GM19043 (cell line): ENCODE measurements around the gene COL4A4.

Source experiments
- ATAC-seq: cut with Tn5 transposase; IDR thresholded peaks from one replicate; pipeline ENCODE4 v1.9.1; 2021; ENCODE audit warnings: low read depth; ENCODE audit not compliant: unreplicated experiment

COL4A4 gene

DNA sequence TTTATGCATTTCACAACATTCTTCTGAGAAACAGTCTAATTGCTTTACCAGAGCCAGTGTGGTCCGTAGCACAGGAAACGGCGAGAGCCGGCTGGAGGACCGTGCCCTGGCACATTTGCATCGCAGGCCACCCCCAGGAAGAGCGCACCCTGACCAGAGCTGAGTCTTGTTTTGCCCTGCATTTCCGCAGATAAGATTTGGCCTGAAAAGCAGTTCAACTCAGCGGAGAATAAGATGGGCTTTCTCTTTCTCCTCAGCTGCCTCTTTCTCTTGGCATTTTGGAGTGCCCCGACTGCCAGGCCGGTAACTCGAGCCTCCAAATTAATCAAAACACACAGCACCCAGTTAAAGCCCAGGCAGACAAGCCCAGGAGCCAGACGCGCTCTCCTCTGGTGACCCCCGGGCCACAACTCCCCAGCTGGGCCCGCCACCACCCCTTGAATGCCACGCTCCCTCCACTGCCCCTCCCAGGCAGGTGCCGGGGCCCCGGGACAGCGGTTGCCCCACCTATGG lies 464 bp downstream of the COL4A4 start:
- ATAC-seq = peak; percentile 58

DNA sequence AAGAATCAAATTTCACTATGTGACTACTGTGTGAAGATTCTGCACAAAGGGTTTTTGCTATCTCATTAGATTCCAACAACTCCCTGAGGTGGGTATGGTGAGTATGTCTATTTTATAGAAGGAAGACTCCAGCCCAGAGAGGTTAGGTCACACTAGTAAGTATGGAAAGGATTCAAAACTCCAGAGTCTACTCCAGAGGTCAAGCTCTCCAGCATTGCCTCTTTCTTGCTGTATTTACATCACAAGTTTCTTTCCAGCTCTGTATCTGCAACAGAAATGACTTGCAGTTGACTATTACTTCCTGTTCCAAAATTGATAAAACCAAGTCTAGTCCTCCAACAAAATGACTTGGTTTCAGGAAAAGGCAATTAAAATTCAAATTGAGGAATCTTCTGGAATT lies 2.1 kb downstream of the COL4A4 start:
- ATAC-seq = no peak

GRCh38 chr2:227160164-227160563 lies 3.8 kb downstream of the COL4A4 start:
- no peak for ATAC-seq

- no peak for ATAC-seq
Observed at GRCh38 chr2:227154986-227155774, 8.8 kb downstream of the COL4A4 start.

DNA sequence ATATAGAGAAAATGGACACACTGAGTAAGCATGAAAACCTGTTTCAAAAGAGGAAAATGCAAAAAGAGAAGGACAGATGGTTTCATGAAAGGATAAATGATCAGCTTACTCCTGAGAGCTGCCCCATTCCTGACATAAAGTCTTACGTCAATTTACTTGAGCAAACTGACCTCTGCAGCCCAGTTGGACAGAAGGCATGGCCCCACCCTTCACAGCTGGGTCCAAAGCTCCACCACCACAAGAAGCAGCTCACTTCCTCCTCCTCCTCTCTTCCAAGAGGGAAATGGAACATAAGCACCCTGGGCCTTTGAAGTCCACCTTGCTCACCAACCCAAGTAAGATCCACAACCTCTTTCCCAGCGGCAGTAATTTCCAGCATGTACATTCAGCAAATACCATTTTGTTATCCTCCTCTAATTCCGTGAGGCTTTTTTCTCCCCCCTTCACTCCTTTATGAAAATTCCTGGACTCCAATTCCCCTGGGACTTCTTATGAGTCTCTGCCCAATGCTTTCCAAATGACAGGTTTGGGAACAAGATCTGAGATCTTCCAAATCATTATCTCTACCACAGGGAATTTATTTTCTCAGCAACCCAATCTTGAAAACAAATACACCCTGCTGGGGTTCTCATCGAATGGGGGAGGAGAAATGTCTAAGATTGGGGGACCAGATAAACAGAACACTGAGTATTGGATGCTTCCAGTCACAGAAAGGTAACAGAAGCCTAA lies 10.1 kb downstream of the COL4A4 start:
- ATAC-seq = no peak

DNA sequence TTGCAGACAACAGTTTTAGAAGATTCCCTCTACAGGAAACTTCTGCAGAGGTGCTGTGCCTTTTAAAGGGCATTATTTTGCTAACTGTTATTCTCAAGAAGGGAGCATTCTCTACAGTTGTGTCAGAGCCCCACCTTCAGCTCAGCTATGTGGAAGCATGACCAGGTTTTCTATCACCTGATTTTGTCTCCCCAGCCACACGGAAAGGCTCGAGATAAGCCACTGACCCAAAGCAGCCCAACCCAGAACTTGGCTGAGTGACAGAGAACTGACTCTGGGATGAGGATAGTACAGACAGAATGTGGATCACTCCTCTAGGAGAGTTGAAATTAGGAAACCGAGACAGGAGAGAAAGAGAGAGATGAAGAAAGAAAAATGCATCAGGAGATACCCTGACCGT lies 10.7 kb downstream of the COL4A4 start:
- no peak for ATAC-seq

DNA sequence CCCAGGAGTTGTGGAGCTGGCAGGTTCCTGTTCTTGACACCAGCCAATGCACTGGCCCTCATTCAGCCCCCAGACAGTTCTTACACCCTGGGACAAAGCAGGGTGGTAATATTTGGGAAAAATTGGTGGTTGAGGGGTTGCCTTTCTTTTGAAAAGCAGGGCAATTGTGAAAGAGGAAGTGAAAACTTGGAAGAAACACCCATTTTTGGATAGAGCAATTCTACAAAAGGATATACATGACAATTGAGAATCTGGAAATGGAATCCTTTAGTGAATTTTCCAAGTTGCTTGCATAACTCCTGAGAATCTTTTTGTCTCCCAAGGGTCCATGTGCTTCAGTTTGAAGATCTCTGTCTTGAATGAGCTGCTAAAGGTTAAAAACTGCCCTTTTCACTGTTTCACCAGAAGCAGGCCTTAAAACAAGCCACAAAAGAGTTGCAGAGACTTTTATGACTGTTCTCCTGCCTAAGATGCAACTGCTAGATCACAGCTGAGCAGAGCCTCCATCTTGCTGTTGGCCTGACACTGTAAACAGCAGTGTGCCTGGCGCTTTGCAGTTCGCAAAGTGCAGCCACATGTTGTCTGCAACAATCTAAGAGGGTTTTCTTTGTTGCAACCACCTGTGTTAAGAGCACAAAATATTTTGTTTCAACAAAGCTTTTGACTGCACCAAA lies 11.8 kb downstream of the COL4A4 start:
- no peak for ATAC-seq

- ATAC-seq = no peak
Observed at GRCh38 chr2:227150222-227150936, 13.6 kb downstream of the COL4A4 start.

DNA sequence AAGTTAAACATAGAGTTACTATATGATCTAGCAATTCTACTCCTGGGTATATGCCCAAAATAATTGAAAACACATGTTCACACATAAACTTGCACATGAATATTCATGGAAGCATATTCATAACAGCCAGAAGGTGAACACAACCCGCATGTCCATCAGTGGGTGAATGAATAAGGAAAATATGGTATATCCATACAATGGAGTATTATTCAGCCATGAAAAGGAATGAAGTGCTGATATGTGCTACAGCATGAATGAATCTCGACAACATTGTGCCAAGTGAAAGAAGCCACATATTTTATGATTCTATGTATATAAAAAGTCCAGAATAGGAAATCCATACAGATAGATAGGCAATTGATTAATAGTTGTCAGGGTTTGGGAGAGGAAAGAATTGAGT lies 15.9 kb downstream of the COL4A4 start:
- ATAC-seq = no peak

DNA sequence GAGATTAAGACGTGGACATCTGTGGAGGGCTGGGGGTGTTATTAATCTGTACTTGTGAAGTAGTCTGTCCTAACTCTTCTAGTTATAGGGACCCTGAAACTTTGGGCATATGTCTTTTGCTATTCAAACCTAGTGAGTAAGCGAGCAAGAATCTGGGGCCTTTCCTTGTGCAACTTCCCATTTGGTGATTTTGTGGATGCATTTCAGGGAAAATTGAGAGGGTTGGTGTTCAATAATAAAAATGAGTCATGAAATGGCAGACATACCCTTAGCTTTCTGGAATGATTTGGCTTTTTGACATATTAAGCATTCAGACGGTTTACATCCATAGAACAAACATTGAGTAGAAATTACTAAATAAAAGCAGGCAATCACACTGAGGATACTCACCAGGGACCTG lies 17.0 kb downstream of the COL4A4 start:
- no peak for ATAC-seq

- no peak for ATAC-seq
Observed at GRCh38 chr2:227146456-227146855, 17.5 kb downstream of the COL4A4 start.

DNA sequence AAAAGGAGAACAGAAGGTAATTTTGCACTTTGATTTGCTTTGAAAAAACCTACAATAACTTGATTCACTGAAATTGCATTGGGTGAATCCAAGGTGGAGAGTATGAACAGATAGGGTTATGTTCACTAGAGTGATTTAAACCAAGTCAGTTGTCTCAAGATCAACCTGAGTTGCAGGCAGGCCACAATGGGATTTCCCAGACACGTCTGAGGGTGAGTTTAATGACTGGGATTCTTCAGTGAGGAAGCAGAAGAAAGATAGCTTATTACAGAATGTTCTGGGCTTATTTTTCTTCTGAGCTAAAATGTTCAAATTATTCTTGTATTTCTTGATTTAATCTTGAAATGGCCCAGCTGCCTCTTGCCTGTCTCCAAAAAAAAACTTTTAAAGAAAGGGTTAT lies 20.1 kb downstream of the COL4A4 start:
- no peak for ATAC-seq

DNA sequence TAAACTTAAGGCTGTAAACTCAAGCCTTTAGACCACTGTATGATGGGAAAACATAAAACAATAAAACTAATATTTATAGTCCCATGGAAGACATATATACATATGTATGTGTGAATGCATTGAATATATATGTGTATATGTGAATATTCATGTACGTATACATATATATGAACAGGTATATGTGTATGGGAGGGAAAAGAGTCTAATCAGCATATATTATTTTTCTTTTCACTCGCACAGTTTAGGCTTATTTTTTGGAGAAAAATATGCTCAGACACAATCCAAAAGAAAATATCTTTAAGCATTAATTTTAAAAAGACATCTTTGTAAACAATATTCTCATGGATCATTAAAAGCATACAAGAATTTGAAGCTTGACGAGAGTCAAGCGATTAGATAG lies 22.7 kb downstream of the COL4A4 start:
- ATAC-seq = no peak

DNA sequence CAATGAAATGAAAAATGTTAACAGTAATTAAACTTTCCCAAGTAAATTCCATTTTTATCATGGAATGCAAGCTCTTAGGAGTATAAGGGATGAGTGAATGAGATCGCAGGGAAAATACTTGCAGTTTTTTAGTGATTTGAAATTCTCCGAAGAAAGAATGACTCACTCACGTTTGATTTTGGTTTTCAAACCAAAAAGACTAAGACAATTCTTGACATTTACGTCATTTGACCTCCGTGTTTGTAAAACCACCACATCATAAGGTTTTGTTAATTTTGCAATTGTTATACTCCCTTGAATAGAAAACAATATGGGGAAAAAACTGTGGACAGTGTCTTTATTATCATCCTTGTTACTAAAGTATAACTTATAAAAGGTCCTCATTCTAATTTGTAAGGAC lies 29.4 kb downstream of the COL4A4 start:
- ATAC-seq = no peak

GRCh38 chr2:227132986-227133385 lies 31.0 kb downstream of the COL4A4 start:
- ATAC-seq = no peak

GRCh38 chr2:227130636-227131035 lies 33.4 kb downstream of the COL4A4 start:
- no peak for ATAC-seq

DNA sequence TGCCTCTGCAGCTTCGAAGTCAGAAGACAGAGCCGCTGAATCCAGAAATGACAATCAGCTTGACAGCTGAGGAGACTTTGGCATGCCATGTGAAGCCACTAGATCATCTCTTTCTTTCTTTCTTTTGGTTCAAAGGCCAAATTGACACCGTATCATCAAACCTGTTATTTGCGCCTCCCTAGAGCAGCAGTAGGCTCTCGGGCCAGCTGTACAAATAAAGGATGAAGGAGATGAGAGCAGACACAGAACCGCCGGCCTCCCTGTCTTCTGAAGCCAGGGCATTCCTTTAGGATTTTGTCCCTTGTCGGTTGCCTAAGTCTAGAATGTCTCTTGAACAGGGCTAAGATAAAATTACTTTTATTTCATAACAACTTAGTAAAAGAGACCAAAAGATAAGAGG lies 36.8 kb downstream of the COL4A4 start:
- no peak for ATAC-seq

GRCh38 chr2:227125506-227125905 lies 38.5 kb downstream of the COL4A4 start:
- ATAC-seq = no peak

DNA sequence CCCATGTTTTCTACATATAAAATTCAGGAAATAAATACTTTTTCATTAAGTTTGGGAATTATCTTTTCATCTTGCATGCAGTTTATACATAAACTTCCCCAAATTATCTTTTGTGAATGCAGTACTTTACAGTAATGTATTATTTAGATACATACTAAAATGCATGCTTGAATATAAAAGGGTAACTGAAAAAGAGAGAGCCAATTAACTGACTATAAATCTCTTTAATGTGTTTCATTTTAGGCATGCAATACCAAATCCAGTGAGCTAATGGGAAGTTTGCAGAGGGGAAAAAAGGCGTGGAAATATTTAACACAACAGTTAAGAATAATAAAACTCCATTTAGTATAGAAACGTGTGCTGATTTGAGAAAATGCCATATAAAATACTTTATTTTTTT lies 39.2 kb downstream of the COL4A4 start:
- ATAC-seq = no peak

DNA sequence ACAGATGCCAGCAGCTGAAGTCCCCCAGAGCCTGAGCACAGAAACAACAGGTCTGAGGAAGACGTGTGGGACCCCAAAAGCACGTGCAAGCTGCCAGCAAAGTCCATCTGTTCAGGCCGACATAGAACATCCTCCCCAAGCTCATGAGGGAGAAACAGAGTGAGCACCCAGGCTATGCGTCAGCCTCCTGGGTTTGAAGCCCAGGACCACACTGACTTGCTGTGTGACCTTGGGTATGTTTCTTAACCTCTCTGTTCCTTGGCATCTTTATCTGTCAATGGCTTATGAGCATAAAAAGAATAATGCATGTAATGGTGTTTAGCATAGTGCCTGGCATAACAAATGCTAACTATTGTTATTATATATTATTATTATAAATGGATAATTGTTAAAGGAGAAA lies 40.3 kb downstream of the COL4A4 start:
- ATAC-seq = no peak

DNA sequence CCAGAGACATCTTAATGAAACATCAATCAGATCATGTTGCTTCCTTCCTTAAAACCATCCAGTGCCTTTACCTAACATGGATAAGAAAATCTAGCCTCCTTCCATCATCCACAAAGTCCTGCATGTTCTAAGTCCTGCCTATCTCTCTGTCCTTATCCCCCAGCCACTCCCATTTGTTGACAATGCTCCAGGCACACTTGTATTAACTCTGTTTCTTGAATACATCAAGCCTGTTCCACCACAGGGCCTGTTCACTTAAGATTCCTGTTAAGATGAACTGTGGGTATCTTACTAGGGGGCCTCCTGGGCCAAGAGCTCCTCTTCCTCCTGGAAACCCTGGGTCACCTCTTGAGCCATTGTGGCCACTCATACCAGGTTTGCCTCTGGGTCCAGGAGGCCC lies 45.7 kb downstream of the COL4A4 start:
- ATAC-seq = no peak
